ENCODE measurements around the gene MMAA.

GRCh38 chr4:145643295-145643694 is 24.1 kb downstream of the MMAA start:
- TF ChIP-seq POLR2AphosphoS5 (IDR thresholded peaks at IDR 0.05; ENCODE audit: borderline replicate concordance, low read depth, low read length) (no peak), EZH2 (IDR thresholded peaks at IDR 0.05) (no peak)
